Naive thymus-derived CD4-positive, alpha-beta T cell (primary cell): Measurements from ENCODE around the gene TUBB4B. TPM values are rescaled to one million over a fixed set of nuclear protein-coding genes. Genes with fewer than 3 reads are reported as not detected.

Experiments used
- ATAC-seq: fragments of 150-1000 bp; cut with Tn5 transposase; 2 replicates; pipeline ENCODE4 v1.10.0; 2021; ENCODE audit warnings: mild to moderate bottlenecking, moderate library complexity
- CTCF ChIA-PET: fragments of 350-600 bp; sonication (Branson Sonifier 250); formaldehyde crosslinking; loops from one replicate; lab custom pipeline; 2021; ENCODE audit warnings: antibody characterized with exemption; lab: Charles Lee
- POLR2A ChIA-PET: fragments of 350-600 bp; sonication (Branson Sonifier 250); formaldehyde crosslinking; loops from one replicate; lab custom pipeline; 2021; ENCODE audit warnings: antibody characterized with exemption, inconsistent platforms; lab: Charles Lee
- DNase-seq, 9 donors: peaks; one replicate each; pipeline versions ENCODE4 v3.0.0 to v3.0.0-alpha.2; 2020 to 2022; ENCODE audit warnings: mixed read lengths in 1 of 9
- H3K27ac ChIP-seq: one replicate; pipeline ENCODE4 v1.7.0; 2013; ENCODE audit warnings: mild to moderate bottlenecking, low read depth, low read length, moderate library complexity
- H3K27me3 ChIP-seq, 2 donors: one replicate each; pipeline ENCODE4 v1.7.0; 2013; ENCODE audit warnings: low read length in 2 of 2, mild to moderate bottlenecking in 2 of 2, moderate library complexity in 2 of 2; ENCODE audit not compliant: control insufficient read depth in 2 of 2, insufficient read depth in 2 of 2
- H3K36me3 ChIP-seq, 3 experiments: 1 replicate in 2 of 3; 2 replicates in 1 of 3; pipeline ENCODE4 v1.7.0; 2013; ENCODE audit warnings: low read length in 3 of 3, mild to moderate bottlenecking in 3 of 3, moderate library complexity in 1 of 3; ENCODE audit not compliant: insufficient read depth in 3 of 3, control insufficient read depth in 2 of 3
- H3K4me1 ChIP-seq, 2 donors: one replicate each; pipeline ENCODE4 v1.7.0; 2013; ENCODE audit warnings: low read length in 2 of 2, mild to moderate bottlenecking in 2 of 2, moderate library complexity in 1 of 2; ENCODE audit not compliant: control insufficient read depth in 2 of 2, insufficient read depth in 2 of 2
- H3K4me3 ChIP-seq: 2 replicates; pipeline ENCODE4 v1.7.0; 2013; ENCODE audit warnings: mild to moderate bottlenecking, low read length
- H3K9me3 ChIP-seq, 3 experiments: 1 replicate in 2 of 3; 2 replicates in 1 of 3; pipeline ENCODE4 v1.7.0; 2013; ENCODE audit warnings: low read length in 3 of 3; ENCODE audit not compliant: control insufficient read depth in 2 of 3
- H3K27ac Mint-ChIP-seq, 9 donors: one replicate each; pipeline ENCODE4 v1.8.0; 2020 to 2022; ENCODE audit warnings: mixed read lengths in 9 of 9, mild to moderate bottlenecking in 8 of 9, moderate library complexity in 5 of 9, inconsistent platforms in 2 of 9
- H3K27me3 Mint-ChIP-seq, 5 donors: one replicate each; pipeline ENCODE4 v1.8.0; 2021 to 2022; ENCODE audit warnings: mixed read lengths in 5 of 5, mild to moderate bottlenecking in 1 of 5
- H3K36me3 Mint-ChIP-seq, 5 donors: one replicate each; pipeline ENCODE4 v1.8.0; 2020 to 2022; ENCODE audit warnings: mixed read lengths in 5 of 5, mild to moderate bottlenecking in 3 of 5, inconsistent platforms in 1 of 5
- H3K4me1 Mint-ChIP-seq, 7 donors: one replicate each; pipeline ENCODE4 v1.8.0; 2020 to 2022; ENCODE audit warnings: mixed read lengths in 7 of 7, mild to moderate bottlenecking in 3 of 7, inconsistent platforms in 1 of 7
- H3K4me3 Mint-ChIP-seq, 10 donors: one replicate each; pipeline ENCODE4 v1.8.0; 2020 to 2022; ENCODE audit warnings: mild to moderate bottlenecking in 10 of 10, mixed read lengths in 10 of 10, moderate library complexity in 6 of 10, inconsistent platforms in 2 of 10
- H3K9me3 Mint-ChIP-seq, 11 donors: one replicate each; pipeline ENCODE4 v1.8.0; 2020 to 2022; ENCODE audit warnings: mixed read lengths in 11 of 11, mild to moderate bottlenecking in 4 of 11, inconsistent platforms in 1 of 11, moderate library complexity in 1 of 11
- intact Hi-C, 2 donors: fragments of 100-400 bp; cut with micrococcal nuclease; formaldehyde crosslinking; loops; one replicate each; pipeline ENCODE4 v1.15.1; 2023
- polyA plus RNA-seq, 2 donors: library from polyadenylated mRNA; unstranded; fragments of 300-500 nt; fragmentation: Illumina TruSeq; gene quantifications; one replicate each; pipeline ENCODE4 v1.2.3, GENCODE V29; 2021
- total RNA-seq, 6 experiments: library from RNA in 5 of 6; stranded (reverse) in 5 of 6; gene quantifications; 1 replicate in 5 of 6; 2 replicates in 1 of 6; pipeline ENCODE4 v1.2.3 and lab custom pipeline; 2021 to 2026

TUBB4B gene
- total and polyA plus RNA-seq, 7 experiments from 2014 or later = 17.5 to 260 (median 80.4) TPM

- no peaks in the 10 kb centered on the region for H3K27me3 Mint-ChIP-seq
- CTCF ChIA-PET = interaction anchor here (0.6 kb wide), 1 partner anchor 196 kb away, joined by 3 read pairs; no protein-coding TSS in a partner anchor
- POLR2A ChIA-PET = interaction anchor here (1.2 to 4.9 kb wide), 3 partner anchors 15 to 32 kb away, joined by 3 to 42 read pairs (median 6); partner anchors contain the start of genes NDOR1 and TMEM203
- H3K4me3 Mint-ChIP-seq = peak overlapping the region in 5 of 10 donors; percentile 20 to 66 (median 41)
- Histone ChIP-seq H3K27me3 (no peaks in the 10 kb centered on the region), H3K27ac (no peak overlapping the region), H3K4me3 (no peak overlapping the region), H3K9me3 (no peaks in the 10 kb centered on the region), H3K36me3 (peaks cover 0 to 12% (median 0%) of the 10 kb centered on the region in 3 experiments), H3K4me1 (peaks cover 5% of the 10 kb centered on the region in 2 donors)
- H3K36me3 Mint-ChIP-seq = no peaks in the 10 kb centered on the region
- no peak for DNase-seq
- peaks cover 0 to 11% (median 2%) of the 10 kb centered on the region in 7 donors for H3K4me1 Mint-ChIP-seq
- H3K9me3 Mint-ChIP-seq = no peaks in the 10 kb centered on the region
- H3K27ac Mint-ChIP-seq = peak overlapping the region in 1 of 9 donors; percentile 62
- intact Hi-C loops = loop anchor here in 1 of 2 donors (5.0 to 10.0 kb wide), 2 partner anchors 276 to 673 kb away; partner anchors contain the start of genes C8G, FBXW5 and NOTCH1
- ATAC-seq = no peak
Measured at GRCh38 chr9:137220317-137221094, 20.6 kb upstream of the TUBB4B start.

- no peak for DNase-seq
- intact Hi-C loops = loop anchor here in 1 of 2 donors (5.0 to 10.0 kb wide), 2 partner anchors 276 to 674 kb away; partner anchors contain the start of genes C8G, FBXW5 and NOTCH1
- H3K27ac ChIP-seq = no peak overlapping the region
- H3K9me3 ChIP-seq = no peaks in the 10 kb centered on the region
- no peak overlapping the region for H3K4me3 ChIP-seq
- no peaks in the 10 kb centered on the region for H3K27me3 ChIP-seq
- no peaks in the 10 kb centered on the region for H3K36me3 Mint-ChIP-seq
- no peak for ATAC-seq
- CTCF ChIA-PET = interaction anchor here (0.6 kb wide), 1 partner anchor 196 kb away, joined by 3 read pairs; no protein-coding TSS in a partner anchor
- no peaks in the 10 kb centered on the region for H3K27me3 Mint-ChIP-seq
- peaks cover 0 to 6% (median 0%) of the 10 kb centered on the region in 3 experiments for H3K36me3 ChIP-seq
- H3K27ac Mint-ChIP-seq = no peak overlapping the region
- H3K4me1 ChIP-seq = peaks cover 5% of the 10 kb centered on the region in 2 donors
- H3K4me1 Mint-ChIP-seq = peaks cover 0 to 11% (median 2%) of the 10 kb centered on the region in 7 donors
- H3K4me3 Mint-ChIP-seq = peak overlapping the region in 4 of 10 donors; percentile 38 to 66 (median 48)
- POLR2A ChIA-PET = interaction anchor here (0.9 to 4.9 kb wide), 2 partner anchors 15 to 20 kb away, joined by 3 to 42 read pairs; partner anchors contain the start of genes NDOR1, TMEM203 and TUBB4B
- no peaks in the 10 kb centered on the region for H3K9me3 Mint-ChIP-seq
Measured at GRCh38 chr9:137221095-137221505, 20.0 kb upstream of the TUBB4B start.

GRCh38 chr9:137221506-137222111 is 19.5 kb upstream of the TUBB4B start:
- Mint-ChIP-seq H3K27me3 (no peaks in the 10 kb centered on the region), H3K4me3 (peak overlapping the region in 2 of 10 donors; percentile 23 to 41), H3K27ac (no peak overlapping the region), H3K9me3 (no peaks in the 10 kb centered on the region), H3K36me3 (no peaks in the 10 kb centered on the region), H3K4me1 (peaks cover 0 to 11% (median 3%) of the 10 kb centered on the region in 7 donors)
- Histone ChIP-seq H3K27ac (no peak overlapping the region), H3K27me3 (no peaks in the 10 kb centered on the region), H3K4me3 (no peak overlapping the region), H3K9me3 (no peaks in the 10 kb centered on the region), H3K36me3 (peaks cover 0 to under 1% (median 0%) of the 10 kb centered on the region in 3 experiments), H3K4me1 (peaks cover 5% of the 10 kb centered on the region in 2 donors)
- ATAC-seq (no peak), DNase-seq (no peak)
- POLR2A ChIA-PET = interaction anchor here (0.9 to 4.9 kb wide), 4 partner anchors 16 to 135 kb away, joined by 3 to 42 read pairs (median 10); partner anchors contain the start of genes MAN1B1, NDOR1, TMEM203 and TUBB4B
- CTCF ChIA-PET = interaction anchor here (1.2 kb wide), 1 partner anchor 21 kb away, joined by 3 read pairs; the partner anchor contains the start of gene TPRN
- intact Hi-C loops = loop anchor here in 1 of 2 donors (5.0 to 10.0 kb wide), 2 partner anchors 277 to 674 kb away; partner anchors contain the start of genes C8G, FBXW5 and NOTCH1

GRCh38 chr9:137222190-137223077 is 18.7 kb upstream of the TUBB4B start, which contains the start of gene RNF208:
Gene RNF208 (minus strand): TSS chr9:137222240. CDS start chr9:137221212, 1,028 bp downstream.
- CTCF ChIA-PET = interaction anchor here (0.9 to 1.5 kb wide), 3 partner anchors 13 to 176 kb away, joined by 3 to 4 read pairs (median 3); partner anchors contain the start of genes NPDC1 and TPRN
- peak within 1 kb of the TSS; percentile 69 for H3K4me3 ChIP-seq
- H3K36me3 ChIP-seq = no peaks in the 10 kb centered on the region
- Mint-ChIP-seq H3K4me1 (peaks cover under 1 to 12% (median 4%) of the 10 kb centered on the region in 7 donors), H3K27me3 (peaks cover 0 to 1% (median 0%) of the 10 kb centered on the region in 5 donors), H3K9me3 (no peaks in the 10 kb centered on the region), H3K36me3 (no peaks in the 10 kb centered on the region), H3K4me3 (peak within 1 kb of the TSS; percentile 78 to 88 (median 82)), H3K27ac (peak within 1 kb of the TSS in 5 of 9 donors; percentile 54 to 92 (median 75))
- ATAC-seq (no peak), DNase-seq (peak in 4 of 9 donors; percentile 26 to 51 (median 31))
- H3K27ac ChIP-seq = peak within 1 kb of the TSS; percentile 80
- intact Hi-C loops = loop anchor here (1.0 to 10.0 kb wide), 17 partner anchors 14 to 675 kb away; partner anchors contain the start of genes ANAPC2 (in 2 of the 2), MAN1B1 (in 2 of the 2), NDOR1 (in 2 of the 2) and NELFB (in 2 of the 2)
- H3K4me1 ChIP-seq = peaks cover 8% of the 10 kb centered on the region in 2 donors
- H3K9me3 ChIP-seq = no peaks in the 10 kb centered on the region
- POLR2A ChIA-PET = interaction anchor here (0.8 to 4.9 kb wide), 19 partner anchors 13 to 152 kb away, joined by 3 to 42 read pairs (median 6); partner anchors contain the start of genes ANAPC2, MAN1B1, NDOR1 and SAPCD2
- H3K27me3 ChIP-seq = no peaks in the 10 kb centered on the region
